OCI-LY7 (cell line): Measurements from ENCODE around the gene DHRS4L2. TPM values are rescaled to one million over a fixed set of nuclear protein-coding genes. Genes with fewer than 3 reads are reported as not detected.
"Not testable (repeated sequence)": the region's sequence is repeated elsewhere in the genome, so short reads cannot be mapped to it uniquely, and the experiment has no call there.

Experiments used
- BruUV-seq: library from RNA; stranded (reverse); fragments of 400-500 nt; replicated peaks from 2 replicates; lab custom pipeline; 2021; lab: Mats Ljungman, UMichigan
- CTCF ChIA-PET: fragments of 300-600 bp; sonication (Branson Sonifier 250); formaldehyde crosslinking; loops from one replicate; lab custom pipeline; 2022; ENCODE audit warnings: antibody characterized with exemption; ENCODE audit not compliant: unreplicated experiment; lab: Charles Lee
- POLR2A ChIA-PET: fragments of 300-600 bp; sonication (Branson Sonifier 250); formaldehyde crosslinking; loops from one replicate; lab custom pipeline; 2022; ENCODE audit warnings: antibody characterized with exemption; lab: Charles Lee
- DNase-seq: peaks from one replicate; pipeline ENCODE4 v3.0.0-alpha.2; 2015; ENCODE audit warnings: low spot score
- H2AFZ ChIP-seq: fragments of 200-600 bp; sonication (generic), shearing (Covaris generic); 2 replicates; pipeline ENCODE4 v1.6.1; 2014; ENCODE audit warnings: mild to moderate bottlenecking, antibody characterized with exemption, low read length, moderate library complexity
- H3K27ac ChIP-seq: fragments of 200-600 bp; sonication (generic); 2 replicates; pipeline ENCODE4 v1.5.1; 2014; ENCODE audit warnings: mixed run types, low read depth, mild to moderate bottlenecking, moderate library complexity, low read length, inconsistent platforms; ENCODE audit not compliant: poor library complexity, severe bottlenecking
- H3K36me3 ChIP-seq: fragments of 200-600 bp; sonication (generic); 2 replicates; pipeline ENCODE4 v1.6.1; 2014; ENCODE audit warnings: mild to moderate bottlenecking, antibody characterized with exemption, low read length, moderate library complexity, mixed read lengths; ENCODE audit not compliant: insufficient read depth
- H3K4me1 ChIP-seq: fragments of 200-600 bp; sonication (generic); 2 replicates; pipeline ENCODE4 v1.5.1; 2014; ENCODE audit warnings: mild to moderate bottlenecking, low read length; ENCODE audit not compliant: insufficient read depth, poor library complexity, severe bottlenecking
- H3K4me2 ChIP-seq: fragments of 200-600 bp; sonication (generic); 2 replicates; pipeline ENCODE4 v1.6.1; 2014; ENCODE audit warnings: mild to moderate bottlenecking, low read length
- H3K4me3 ChIP-seq: fragments of 200-600 bp; sonication (generic); 2 replicates; pipeline ENCODE4 v1.5.1; 2014; ENCODE audit warnings: mild to moderate bottlenecking, low read depth, low read length; ENCODE audit not compliant: poor library complexity, severe bottlenecking
- H3K79me2 ChIP-seq: fragments of 200-600 bp; sonication (generic); 2 replicates; pipeline ENCODE4 v1.6.1; 2016; ENCODE audit warnings: low read depth, mild to moderate bottlenecking, low read length, moderate library complexity, mixed read lengths; ENCODE audit not compliant: insufficient read depth
- H3K9me2 ChIP-seq: fragments of 200-600 bp; sonication (generic); 2 replicates; pipeline ENCODE4 v1.6.1; 2016; ENCODE audit warnings: mild to moderate bottlenecking, low read length, mixed read lengths; ENCODE audit not compliant: insufficient read depth
- H3K9me3 ChIP-seq: fragments of 200-600 bp; sonication (generic); 2 replicates; pipeline ENCODE4 v1.6.1; 2014; ENCODE audit warnings: mild to moderate bottlenecking, mixed run types, low read length, mixed read lengths
- H4K20me1 ChIP-seq: fragments of 200-600 bp; sonication (generic); 2 replicates; pipeline ENCODE4 v1.6.1; 2014; ENCODE audit warnings: mild to moderate bottlenecking, antibody characterized with exemption, low read length, moderate library complexity, mixed read lengths; ENCODE audit not compliant: insufficient read depth
- CTCF ChIP-seq: fragments of 200-600 bp; sonication (generic); conservative IDR thresholded peaks from 2 replicates; pipeline ENCODE4 v1.5.1; 2014; ENCODE audit warnings: mild to moderate bottlenecking, antibody characterized with exemption, low read length, moderate library complexity, mixed read lengths
- EZH2phosphoT487 ChIP-seq: fragments of 200-600 bp; sonication (generic); IDR thresholded peaks from 2 replicates; pipeline ENCODE4 v1.6.1; 2018; ENCODE audit warnings: low read depth, borderline replicate concordance, mild to moderate bottlenecking, mixed run types, antibody characterized with exemption, low read length, moderate library complexity, mixed read lengths
- intact Hi-C: fragments of 100-400 bp; cut with micrococcal nuclease; formaldehyde crosslinking; loops from one replicate; pipeline ENCODE4 v1.10.0; 2022; ENCODE audit not compliant: unreplicated experiment
- total RNA-seq, 2 experiments: library from RNA; depleted of rRNA in 1 of 2; stranded (reverse); fragments of >200 nt in 1 of 2; shearing (Covaris generic) in 1 of 2; gene quantifications; 2 replicates each; pipeline ENCODE4 v1.2.3, GENCODE V29; 2014 to 2022

Gene DHRS4L2
- total RNA-seq, 2 experiments from 2014 or later = 18.8 to 24.2 TPM

- intact Hi-C loops = no loop called here
- H3K27ac ChIP-seq = no peak overlapping the region
- ChIA-PET CTCF (no interaction called here), POLR2A (no interaction called here)
- no peak overlapping the region for H3K4me2 ChIP-seq
- no peaks in the 10 kb centered on the region for H3K9me2 ChIP-seq
- H3K4me1 ChIP-seq = peaks cover 4% of the 10 kb centered on the region
- no peak for DNase-seq
- TF ChIP-seq CTCF (no peak), EZH2phosphoT487 (no peak)
- H3K79me2 ChIP-seq = no peaks in the 10 kb centered on the region
- H4K20me1 ChIP-seq = no peaks in the 10 kb centered on the region
- H3K9me3 ChIP-seq = no peaks in the 10 kb centered on the region
- BruUV-seq = no TSS peak
- no peak overlapping the region for H2AFZ ChIP-seq
- H3K4me3 ChIP-seq = no peak overlapping the region
- no peaks in the 10 kb centered on the region for H3K36me3 ChIP-seq
Measured at GRCh38 chr14:24040692-24041091, 52.0 kb downstream of the DHRS4L2 start.

GRCh38 chr14:24042746-24043145 lies 54.0 kb downstream of the DHRS4L2 start:
- Histone ChIP-seq H3K4me1 (no peaks in the 10 kb centered on the region), H3K9me3 (no peaks in the 10 kb centered on the region), H3K4me2 (no peak overlapping the region), H3K79me2 (no peaks in the 10 kb centered on the region), H4K20me1 (no peaks in the 10 kb centered on the region), H3K36me3 (no peaks in the 10 kb centered on the region), H2AFZ (no peak overlapping the region), H3K9me2 (no peaks in the 10 kb centered on the region), H3K27ac (no peak overlapping the region), H3K4me3 (no peak overlapping the region)
- intact Hi-C loops = no loop called here
- POLR2A ChIA-PET = interaction anchor here (0.6 kb wide), 1 partner anchor 456 kb away, joined by 4 read pairs; no protein-coding TSS in a partner anchor
- CTCF ChIA-PET = no interaction called here
- no TSS peak for BruUV-seq
- no peak for DNase-seq
- no peak for TF ChIP-seq CTCF
- no peak for TF ChIP-seq EZH2phosphoT487

GRCh38 chr14:24049002-24049401 lies 60.3 kb downstream of the DHRS4L2 start:
- intact Hi-C loops, H3K9me3 ChIP-seq, H4K20me1 ChIP-seq, H3K27ac ChIP-seq, H3K4me3 ChIP-seq, BruUV-seq, H3K36me3 ChIP-seq, H3K9me2 ChIP-seq, H3K79me2 ChIP-seq, CTCF ChIA-PET, DNase-seq, H2AFZ ChIP-seq: not testable (repeated sequence)
- H3K4me2 ChIP-seq = peak overlapping the region; percentile 22; the same call in 1 of the 2 replicates
- peaks cover 31% of the 10 kb centered on the region for H3K4me1 ChIP-seq
- POLR2A ChIA-PET = interaction anchor here (1.6 kb wide), 1 partner anchor 31 kb away, joined by 4 read pairs; no protein-coding TSS in a partner anchor

GRCh38 chr14:24050753-24051152 lies 62.0 kb downstream of the DHRS4L2 start:
- POLR2A ChIA-PET, H3K9me2 ChIP-seq, CTCF ChIA-PET, H3K27ac ChIP-seq, H4K20me1 ChIP-seq, H2AFZ ChIP-seq, H3K4me2 ChIP-seq, H3K4me3 ChIP-seq, H3K36me3 ChIP-seq, DNase-seq, BruUV-seq, H3K79me2 ChIP-seq, intact Hi-C loops, H3K9me3 ChIP-seq: not testable (repeated sequence)
- H3K4me1 ChIP-seq = peaks cover 31% of the 10 kb centered on the region
